Measurements from ENCODE around the gene DNTT. TPM values are rescaled to one million over a fixed set of nuclear protein-coding genes. Genes with fewer than 3 reads are reported as not detected.

DNTT gene
- total and polyA plus RNA-seq, 7 experiments from 2014 or later: 0.19 to 5.0 (median 2.0) TPM; not detected in 3

- intact Hi-C loops (cut with micrococcal nuclease): no loop called here
- Histone ChIP-seq H3K36me3 (ENCODE audit: control insufficient read depth in 2 of 3, insufficient read depth in 3 of 3, low read length in 3 of 3) (no peaks in the 10 kb centered on the region), H3K4me1 (ENCODE audit: control insufficient read depth in 2 of 2, insufficient read depth in 2 of 2, low read length in 2 of 2) (peaks cover 0 to 12% of the 10 kb centered on the region in 2 donors), H3K9me3 (ENCODE audit: control insufficient read depth in 2 of 3, low read length in 3 of 3) (no peaks in the 10 kb centered on the region), H3K4me3 (ENCODE audit: low read length) (no peak overlapping the region), H3K27me3 (ENCODE audit: control insufficient read depth in 2 of 2, insufficient read depth in 2 of 2, low read length in 2 of 2) (no peaks in the 10 kb centered on the region), H3K27ac (ENCODE audit: low read depth, low read length) (no peak overlapping the region)
- ChIA-PET POLR2A (interaction anchor here (0.7 kb wide), 1 partner anchor 53 kb away, joined by 3 read pairs; no protein-coding TSS in a partner anchor), CTCF (no interaction called here)
- no peak overlapping the region for H3K27ac Mint-ChIP-seq
- peaks cover 11 to 16% (median 14%) of the 10 kb centered on the region in 7 donors for H3K4me1 Mint-ChIP-seq
- no peaks in the 10 kb centered on the region for H3K36me3 Mint-ChIP-seq
- peaks cover 0 to 1% (median 0%) of the 10 kb centered on the region in 11 donors for H3K9me3 Mint-ChIP-seq
- DNase-seq (no peak), ATAC-seq (no peak)
- no peak overlapping the region for H3K4me3 Mint-ChIP-seq
- H3K27me3 Mint-ChIP-seq: peaks cover 0 to 5% (median 0%) of the 10 kb centered on the region in 5 donors
These were observed 20.9 kb upstream of the DNTT start for GRCh38 chr10:96283351-96283750.

DNA sequence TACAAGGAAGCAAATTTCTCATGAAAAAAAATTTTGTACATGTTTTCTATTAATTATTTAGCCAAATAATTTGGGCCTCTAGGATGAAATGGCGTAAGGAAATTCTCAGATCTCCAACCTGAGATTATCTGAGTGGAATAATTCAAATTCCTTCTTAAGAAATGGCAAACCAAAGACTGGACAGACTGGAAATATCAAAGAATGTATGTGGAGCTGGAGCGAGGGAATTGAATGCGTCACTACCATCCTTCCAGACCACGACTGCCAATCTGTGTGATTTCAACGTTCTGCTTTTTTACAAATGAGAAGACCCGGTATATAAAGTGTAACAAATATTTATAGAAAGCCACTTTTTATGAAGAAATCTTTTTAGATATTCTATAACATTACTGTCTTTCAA is 20.5 kb upstream of the DNTT start:
- ChIA-PET POLR2A (no interaction called here), CTCF (no interaction called here)
- Mint-ChIP-seq H3K36me3 (no peaks in the 10 kb centered on the region), H3K27ac (no peak overlapping the region), H3K4me1 (peaks cover 12 to 18% (median 16%) of the 10 kb centered on the region in 7 donors), H3K27me3 (peaks cover 0 to 5% (median 0%) of the 10 kb centered on the region in 5 donors), H3K9me3 (peaks cover 0 to 1% (median 0%) of the 10 kb centered on the region in 11 donors), H3K4me3 (no peak overlapping the region)
- intact Hi-C loops (cut with micrococcal nuclease): no loop called here
- no peak overlapping the region for H3K4me3 ChIP-seq (ENCODE audit: low read length)
- DNase-seq: no peak
- peaks cover 0 to 12% of the 10 kb centered on the region in 2 donors for H3K4me1 ChIP-seq (ENCODE audit: control insufficient read depth in 2 of 2, insufficient read depth in 2 of 2, low read length in 2 of 2)
- no peaks in the 10 kb centered on the region for H3K27me3 ChIP-seq (ENCODE audit: control insufficient read depth in 2 of 2, insufficient read depth in 2 of 2, low read length in 2 of 2)
- H3K36me3 ChIP-seq (ENCODE audit: control insufficient read depth in 2 of 3, insufficient read depth in 3 of 3, low read length in 3 of 3): no peaks in the 10 kb centered on the region
- no peaks in the 10 kb centered on the region for H3K9me3 ChIP-seq (ENCODE audit: control insufficient read depth in 2 of 3, low read length in 3 of 3)
- ATAC-seq: no peak
- H3K27ac ChIP-seq (ENCODE audit: low read depth, low read length): no peak overlapping the region

DNA sequence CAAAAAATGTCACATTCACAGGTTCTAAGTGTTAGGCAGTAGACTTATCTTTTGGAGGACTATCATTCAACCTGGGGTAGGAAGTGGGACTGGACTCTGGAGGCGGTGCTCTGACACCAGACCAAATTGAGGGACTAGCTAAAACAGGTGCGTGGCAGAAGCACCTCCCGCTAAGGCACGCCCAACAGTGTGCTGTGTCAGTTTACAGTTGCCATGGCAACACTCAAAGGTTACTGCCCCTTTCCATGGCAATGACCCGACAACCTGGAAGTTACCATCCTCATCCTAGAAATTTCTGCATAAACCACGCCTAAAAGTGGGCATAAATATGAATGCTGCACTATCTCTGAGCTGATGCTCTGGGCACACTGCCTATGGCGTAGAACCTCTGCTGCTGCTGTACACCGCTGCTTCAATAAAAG is 18.9 kb upstream of the DNTT start:
- Mint-ChIP-seq H3K4me3 (no peak overlapping the region), H3K27ac (no peak overlapping the region), H3K4me1 (peaks cover 12 to 21% (median 16%) of the 10 kb centered on the region in 7 donors), H3K9me3 (no peaks in the 10 kb centered on the region), H3K36me3 (no peaks in the 10 kb centered on the region), H3K27me3 (peaks cover 0 to under 1% (median 0%) of the 10 kb centered on the region in 5 donors)
- CTCF ChIA-PET: no interaction called here
- POLR2A ChIA-PET: no interaction called here
- DNase-seq (no peak), ATAC-seq (no peak)
- Histone ChIP-seq H3K27ac (ENCODE audit: low read depth, low read length) (no peak overlapping the region), H3K4me3 (ENCODE audit: low read length) (no peak overlapping the region), H3K9me3 (ENCODE audit: control insufficient read depth in 2 of 3, low read length in 3 of 3) (no peaks in the 10 kb centered on the region), H3K36me3 (ENCODE audit: control insufficient read depth in 2 of 3, insufficient read depth in 3 of 3, low read length in 3 of 3) (no peaks in the 10 kb centered on the region), H3K27me3 (ENCODE audit: control insufficient read depth in 2 of 2, insufficient read depth in 2 of 2, low read length in 2 of 2) (no peaks in the 10 kb centered on the region), H3K4me1 (ENCODE audit: control insufficient read depth in 2 of 2, insufficient read depth in 2 of 2, low read length in 2 of 2) (peaks cover 0 to 12% of the 10 kb centered on the region in 2 donors)
- intact Hi-C loops (cut with micrococcal nuclease): no loop called here

DNA sequence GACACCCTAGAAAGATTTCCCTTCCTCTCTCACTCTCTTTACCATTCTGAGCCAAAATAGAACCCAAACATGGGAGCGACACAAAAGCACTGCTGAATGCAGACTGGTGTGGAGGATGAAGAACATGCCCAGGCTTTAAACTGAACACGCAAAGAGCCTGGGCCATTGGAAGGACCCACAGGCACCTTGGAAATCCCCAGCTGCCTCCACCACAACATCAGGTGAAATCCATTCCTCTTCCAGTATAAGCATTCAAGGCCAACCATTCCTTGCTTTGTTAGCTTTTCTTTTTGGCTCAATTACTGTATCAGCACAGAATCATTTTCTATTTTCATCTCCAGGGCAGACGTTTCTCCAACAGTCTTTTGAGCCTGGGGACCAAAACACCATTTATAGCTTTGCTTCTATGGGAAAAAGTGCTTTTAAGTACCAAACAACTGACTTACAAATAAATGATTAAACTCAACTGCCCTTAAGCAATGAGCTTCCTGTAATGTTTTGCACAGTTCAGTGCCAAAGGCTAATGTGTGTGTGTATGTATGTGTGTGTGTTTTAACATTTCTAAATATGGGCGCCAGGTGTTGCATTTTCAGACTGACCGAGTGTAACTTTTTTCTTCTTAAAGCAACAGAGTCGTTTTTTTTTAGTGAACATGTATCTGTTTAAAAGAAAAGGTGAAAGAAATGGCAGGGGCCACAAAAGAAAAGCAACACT is 16.7 kb upstream of the DNTT start:
- no peak overlapping the region for H3K4me3 ChIP-seq (ENCODE audit: low read length)
- Mint-ChIP-seq H3K4me3 (peak overlapping the region in 9 of 10 donors; percentile 51 to 93 (median 65)), H3K27me3 (peaks cover 0 to 3% (median 0%) of the 10 kb centered on the region in 5 donors), H3K4me1 (peaks cover 11 to 24% (median 16%) of the 10 kb centered on the region in 7 donors), H3K36me3 (peaks cover 0 to 4% (median 0%) of the 10 kb centered on the region in 5 donors), H3K9me3 (no peaks in the 10 kb centered on the region), H3K27ac (peak overlapping the region in 7 of 9 donors; percentile 3 to 87 (median 43))
- H3K9me3 ChIP-seq (ENCODE audit: control insufficient read depth in 2 of 3, low read length in 3 of 3): no peaks in the 10 kb centered on the region
- H3K4me1 ChIP-seq (ENCODE audit: control insufficient read depth in 2 of 2, insufficient read depth in 2 of 2, low read length in 2 of 2): peaks cover 0 to 12% of the 10 kb centered on the region in 2 donors
- ChIA-PET CTCF (interaction anchor here (0.7 to 2.3 kb wide), 5 partner anchors 46 to 1400 kb away, joined by 3 to 14 read pairs (median 3); partner anchors contain the start of gene AVPI1), POLR2A (interaction anchor here (0.6 kb wide), 2 partner anchors 104 to 1321 kb away, joined by 3 read pairs; no protein-coding TSS in a partner anchor)
- no peaks in the 10 kb centered on the region for H3K36me3 ChIP-seq (ENCODE audit: control insufficient read depth in 2 of 3, insufficient read depth in 3 of 3, low read length in 3 of 3)
- DNase-seq: no peak
- no peak for ATAC-seq
- no peaks in the 10 kb centered on the region for H3K27me3 ChIP-seq (ENCODE audit: control insufficient read depth in 2 of 2, insufficient read depth in 2 of 2, low read length in 2 of 2)
- intact Hi-C loops (cut with micrococcal nuclease): no loop called here
- no peak overlapping the region for H3K27ac ChIP-seq (ENCODE audit: low read depth, low read length)

DNA sequence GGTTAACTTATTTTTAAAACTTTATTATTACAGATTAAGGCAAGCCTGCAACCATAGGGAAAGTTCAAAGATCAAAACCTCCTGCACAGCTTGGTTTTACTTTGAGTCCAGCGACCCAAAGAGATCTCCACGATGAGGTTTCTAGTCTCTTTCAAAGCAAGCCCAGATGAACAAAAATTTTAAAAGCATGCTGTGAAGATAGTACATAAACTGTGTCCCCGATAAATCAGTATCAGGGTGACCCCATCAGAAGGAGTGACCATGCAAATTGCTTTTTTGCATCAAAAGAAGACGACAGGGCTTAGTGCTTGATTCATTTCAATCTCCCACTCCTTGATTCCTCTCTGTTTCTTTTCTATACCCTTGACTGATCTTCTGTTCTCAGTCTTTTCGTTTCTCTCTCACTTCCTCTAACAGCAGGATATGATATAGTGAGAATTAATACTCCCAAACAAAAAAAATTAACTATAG is 16.0 kb upstream of the DNTT start:
- ATAC-seq (no peak), DNase-seq (no peak)
- intact Hi-C loops (cut with micrococcal nuclease): no loop called here
- ChIA-PET POLR2A (no interaction called here), CTCF (interaction anchor here (0.7 to 2.3 kb wide), 4 partner anchors 57 to 1399 kb away, joined by 3 to 14 read pairs (median 4); partner anchors contain the start of gene AVPI1)
- H3K4me1 Mint-ChIP-seq: peaks cover 11 to 24% (median 17%) of the 10 kb centered on the region in 7 donors
- no peak overlapping the region for H3K27ac ChIP-seq (ENCODE audit: low read depth, low read length)
- peak overlapping the region in 8 of 9 donors; percentile 4 to 87 (median 47) for H3K27ac Mint-ChIP-seq
- peaks cover 0 to 12% of the 10 kb centered on the region in 2 donors for H3K4me1 ChIP-seq (ENCODE audit: control insufficient read depth in 2 of 2, insufficient read depth in 2 of 2, low read length in 2 of 2)
- H3K27me3 Mint-ChIP-seq: peaks cover 0 to 3% (median 0%) of the 10 kb centered on the region in 5 donors
- H3K9me3 Mint-ChIP-seq: no peaks in the 10 kb centered on the region
- peak overlapping the region in 9 of 10 donors; percentile 51 to 93 (median 65) for H3K4me3 Mint-ChIP-seq
- no peaks in the 10 kb centered on the region for H3K9me3 ChIP-seq (ENCODE audit: control insufficient read depth in 2 of 3, low read length in 3 of 3)
- H3K4me3 ChIP-seq (ENCODE audit: low read length): no peak overlapping the region
- no peaks in the 10 kb centered on the region for H3K27me3 ChIP-seq (ENCODE audit: control insufficient read depth in 2 of 2, insufficient read depth in 2 of 2, low read length in 2 of 2)
- peaks cover 0 to 4% (median 0%) of the 10 kb centered on the region in 5 donors for H3K36me3 Mint-ChIP-seq
- H3K36me3 ChIP-seq (ENCODE audit: control insufficient read depth in 2 of 3, insufficient read depth in 3 of 3, low read length in 3 of 3): no peaks in the 10 kb centered on the region

DNA sequence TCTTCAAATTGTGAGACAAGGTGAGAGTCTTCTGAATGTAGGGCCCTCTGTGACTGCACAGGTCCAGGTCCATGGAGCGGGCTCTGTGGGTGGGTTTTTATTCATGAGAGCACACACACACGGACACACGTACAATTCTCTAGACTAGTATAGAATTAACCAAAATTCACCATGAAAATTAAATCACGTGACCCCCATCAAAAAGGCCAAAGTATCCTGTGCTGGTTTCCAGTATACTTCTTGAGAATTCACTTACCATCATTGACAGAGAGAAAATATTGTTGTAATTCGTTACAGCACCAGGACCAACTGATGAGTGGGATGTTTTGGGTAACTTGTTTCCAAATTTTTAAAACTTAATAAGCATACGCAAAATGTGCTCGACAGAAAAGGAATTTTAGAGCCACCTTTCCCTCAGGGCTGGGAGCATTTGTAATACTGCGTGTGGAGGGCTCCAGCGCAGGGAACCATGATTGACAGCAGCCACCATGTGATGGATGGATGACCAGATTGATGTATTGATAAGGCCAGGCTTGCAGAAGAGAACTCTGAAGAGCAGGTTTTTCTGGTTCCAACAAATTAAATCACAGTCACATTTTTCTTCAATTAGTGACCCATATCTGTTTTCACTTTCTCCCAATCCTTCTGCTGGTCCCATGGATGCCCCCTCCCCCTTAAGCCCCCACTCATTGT is 14.9 kb upstream of the DNTT start:
- Histone ChIP-seq H3K4me1 (ENCODE audit: control insufficient read depth in 2 of 2, insufficient read depth in 2 of 2, low read length in 2 of 2) (peaks cover 0 to 12% of the 10 kb centered on the region in 2 donors), H3K9me3 (ENCODE audit: control insufficient read depth in 2 of 3, low read length in 3 of 3) (no peaks in the 10 kb centered on the region), H3K4me3 (ENCODE audit: low read length) (no peak overlapping the region), H3K27me3 (ENCODE audit: control insufficient read depth in 2 of 2, insufficient read depth in 2 of 2, low read length in 2 of 2) (no peaks in the 10 kb centered on the region), H3K27ac (ENCODE audit: low read depth, low read length) (no peak overlapping the region), H3K36me3 (ENCODE audit: control insufficient read depth in 2 of 3, insufficient read depth in 3 of 3, low read length in 3 of 3) (no peaks in the 10 kb centered on the region)
- Mint-ChIP-seq H3K4me3 (peak overlapping the region in 1 of 10 donors; percentile 12), H3K36me3 (peaks cover 0 to 4% (median 0%) of the 10 kb centered on the region in 5 donors), H3K27ac (no peak overlapping the region), H3K4me1 (peaks cover 14 to 31% (median 26%) of the 10 kb centered on the region in 7 donors), H3K27me3 (peaks cover 0 to 3% (median 0%) of the 10 kb centered on the region in 5 donors), H3K9me3 (no peaks in the 10 kb centered on the region)
- CTCF ChIA-PET: no interaction called here
- intact Hi-C loops (cut with micrococcal nuclease): no loop called here
- ATAC-seq (no peak), DNase-seq (no peak)
- POLR2A ChIA-PET: no interaction called here

Data from naive thymus-derived CD4-positive, alpha-beta T cell (primary cell).